GM21576 (cell line): ENCODE measurements around the gene SORCS2.

ENCODE experiments used
- ATAC-seq: cut with Tn5 transposase; IDR thresholded peaks from one replicate; pipeline ENCODE4 v1.9.1; 2021; ENCODE audit warnings: mild to moderate bottlenecking, moderate library complexity; ENCODE audit not compliant: unreplicated experiment

SORCS2 gene

GRCh38 chr4:7461230-7461629 lies 268.9 kb downstream of the SORCS2 start:
- no peak for ATAC-seq

DNA sequence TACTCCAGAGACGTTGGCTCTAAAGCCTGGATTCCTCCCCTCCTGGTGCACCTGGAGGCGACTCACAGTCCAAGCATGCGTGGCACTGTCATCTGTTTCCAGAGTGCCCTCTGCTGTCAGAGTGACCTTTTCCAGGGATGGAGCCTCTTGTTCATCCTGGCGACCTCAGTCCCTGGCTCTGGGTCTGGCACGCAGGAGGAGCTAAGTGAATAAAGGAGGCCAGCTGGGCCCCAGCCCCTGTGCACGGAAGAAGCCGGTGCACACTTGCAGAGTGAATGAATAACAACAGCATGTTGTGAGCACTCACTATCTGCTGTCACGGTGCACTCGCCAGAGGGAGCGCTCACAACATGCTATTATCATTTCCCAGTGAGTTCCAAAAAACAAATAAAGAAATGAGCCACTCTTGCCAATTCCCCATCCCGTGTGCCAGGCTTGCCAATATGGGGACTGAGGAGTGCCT lies 270.2 kb downstream of the SORCS2 start:
- ATAC-seq = no peak

DNA sequence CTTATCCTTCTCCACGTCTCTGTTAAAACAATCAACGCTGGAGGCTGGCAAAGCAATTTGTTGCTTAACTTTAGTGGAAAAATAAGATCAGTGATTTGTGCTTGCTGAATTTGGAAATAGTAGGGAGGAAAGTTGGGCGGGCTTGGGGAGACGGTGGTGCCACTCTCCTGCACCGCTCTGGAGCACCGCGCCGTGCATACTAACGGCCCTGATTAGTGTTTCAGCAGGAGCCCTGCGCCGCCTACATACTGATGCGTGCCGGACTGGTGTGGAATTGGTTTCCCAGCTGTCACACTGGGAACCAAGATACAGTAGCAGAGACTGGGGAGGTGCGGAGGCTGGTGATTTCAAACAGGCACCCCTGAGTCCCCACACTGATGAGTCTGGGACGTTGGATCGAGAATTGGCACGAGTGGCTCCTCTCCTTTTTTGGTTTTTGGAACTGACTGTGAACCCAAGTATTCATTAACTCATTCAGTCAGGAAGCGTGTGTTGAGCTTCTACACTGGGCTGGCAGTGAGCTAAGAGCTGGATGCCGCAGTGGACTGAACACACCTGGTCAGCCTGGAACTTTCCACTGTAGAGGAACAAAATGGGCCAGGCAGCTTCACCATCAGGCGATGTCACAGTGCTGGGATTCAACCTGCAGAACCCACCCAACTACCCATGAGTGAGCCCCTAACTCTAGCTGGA lies 271.4 kb downstream of the SORCS2 start:
- ATAC-seq = no peak

- ATAC-seq = no peak
Observed at GRCh38 chr4:7464259-7464655, 271.9 kb downstream of the SORCS2 start.

- ATAC-seq = no peak
Observed at GRCh38 chr4:7465017-7465416, 272.7 kb downstream of the SORCS2 start.

DNA sequence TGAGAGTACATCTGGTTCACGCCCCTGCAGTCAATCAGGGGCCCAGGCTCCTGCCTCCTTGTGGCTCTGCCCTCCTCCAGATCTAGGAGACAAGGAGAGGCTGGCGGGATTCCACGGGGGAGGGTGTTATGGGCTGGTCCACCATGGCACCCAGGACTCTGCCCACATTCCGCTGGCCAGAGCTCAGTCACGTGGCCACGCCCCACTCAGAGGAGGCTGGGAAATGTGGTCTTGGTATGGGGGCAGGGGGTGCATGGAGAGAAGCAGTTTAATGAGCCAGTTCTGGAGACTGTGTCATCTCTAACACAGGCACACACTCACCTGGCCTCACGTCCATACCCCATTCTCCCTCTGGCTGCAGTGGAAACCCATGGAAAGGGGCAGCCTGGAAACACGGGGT lies 273.9 kb downstream of the SORCS2 start:
- no peak for ATAC-seq

GRCh38 chr4:7466904-7467303 lies 274.6 kb downstream of the SORCS2 start:
- ATAC-seq = no peak

DNA sequence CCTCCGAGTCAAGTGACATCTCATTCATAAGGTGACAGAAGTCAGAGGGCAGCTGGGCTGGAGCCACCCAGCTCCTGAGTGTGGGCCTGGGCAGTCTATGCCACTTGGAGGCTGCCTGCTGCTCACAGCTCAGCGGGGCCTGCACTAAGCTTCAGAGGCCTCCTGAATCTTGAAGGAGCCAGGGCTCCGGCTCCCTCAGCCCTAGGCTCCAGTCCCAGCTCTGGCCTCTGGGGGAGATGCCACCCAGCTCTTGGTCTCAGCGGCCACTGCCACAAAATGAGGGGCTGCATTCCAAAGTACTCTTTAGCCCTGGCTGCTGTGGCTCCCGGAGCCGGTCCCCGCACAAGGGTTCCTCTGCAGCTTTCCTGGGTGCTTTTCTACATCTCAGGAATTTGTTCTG lies 275.1 kb downstream of the SORCS2 start:
- ATAC-seq = no peak

DNA sequence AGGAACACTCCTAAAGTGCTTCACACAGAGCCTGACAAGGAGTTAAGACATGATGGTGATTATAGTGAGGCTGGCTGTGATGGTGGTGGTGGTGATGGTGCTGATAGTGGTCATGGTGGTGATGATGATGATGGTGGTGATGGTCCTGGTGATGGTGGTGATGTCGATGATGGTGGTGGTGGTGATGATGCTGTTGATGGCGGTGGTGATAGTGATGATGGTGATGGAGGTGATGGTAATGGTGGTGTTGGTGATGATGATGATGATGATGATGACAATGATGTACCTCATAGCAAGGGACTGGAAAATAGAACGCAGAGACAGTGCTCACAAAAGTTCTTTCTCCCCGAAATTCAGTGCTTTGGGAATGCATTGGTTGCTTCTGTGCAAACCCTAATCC lies 276.7 kb downstream of the SORCS2 start:
- no peak for ATAC-seq

DNA sequence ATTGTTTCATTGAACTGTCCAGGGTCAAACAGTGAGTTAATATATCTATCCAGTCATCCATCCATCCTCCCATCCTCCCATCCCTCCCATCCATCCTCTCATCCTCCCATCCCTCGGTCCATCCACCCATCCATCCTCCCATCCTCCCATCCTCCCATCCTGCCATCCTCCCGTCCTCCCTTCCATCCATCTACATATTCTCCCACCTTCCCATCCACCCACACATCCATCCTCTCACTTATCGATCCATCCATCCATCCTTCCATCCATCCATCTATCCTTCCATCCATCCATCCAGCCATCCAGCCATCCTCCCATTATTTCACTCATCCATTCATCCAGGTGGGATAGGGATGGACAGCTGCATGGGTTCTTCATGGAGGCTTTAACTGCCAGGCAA lies 277.8 kb downstream of the SORCS2 start:
- ATAC-seq = no peak

DNA sequence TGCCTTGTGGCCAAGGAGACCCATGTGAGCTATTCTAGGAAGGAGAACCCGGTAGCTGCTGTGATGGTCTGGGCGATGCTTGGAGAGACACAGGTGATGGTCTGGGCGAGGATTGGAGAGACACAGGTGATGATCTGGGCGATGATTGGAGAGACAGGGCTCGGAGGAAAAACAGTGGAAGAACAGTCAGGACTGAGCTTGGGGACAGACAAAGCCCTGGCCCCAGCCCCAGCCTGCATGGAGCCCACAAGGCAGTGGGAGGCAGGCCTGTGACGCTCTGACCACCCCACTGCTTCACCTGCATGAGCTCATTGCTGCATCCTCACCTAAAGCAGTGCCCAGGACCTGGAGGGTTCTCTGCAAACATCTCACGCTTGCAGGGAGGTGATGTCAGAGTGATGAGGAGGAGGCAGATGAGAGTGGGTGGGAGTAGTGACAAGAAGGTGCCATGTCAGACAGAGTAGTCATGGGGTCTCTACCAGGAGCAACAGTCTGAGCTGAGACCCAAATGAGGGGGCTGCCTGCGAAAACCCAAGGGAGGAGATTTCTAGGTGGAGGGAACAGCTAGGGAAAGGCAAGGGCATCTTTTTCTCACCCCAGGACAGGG lies 278.3 kb downstream of the SORCS2 start:
- ATAC-seq = no peak

- no peak for ATAC-seq
Observed at GRCh38 chr4:7472442-7473013, 280.2 kb downstream of the SORCS2 start.

DNA sequence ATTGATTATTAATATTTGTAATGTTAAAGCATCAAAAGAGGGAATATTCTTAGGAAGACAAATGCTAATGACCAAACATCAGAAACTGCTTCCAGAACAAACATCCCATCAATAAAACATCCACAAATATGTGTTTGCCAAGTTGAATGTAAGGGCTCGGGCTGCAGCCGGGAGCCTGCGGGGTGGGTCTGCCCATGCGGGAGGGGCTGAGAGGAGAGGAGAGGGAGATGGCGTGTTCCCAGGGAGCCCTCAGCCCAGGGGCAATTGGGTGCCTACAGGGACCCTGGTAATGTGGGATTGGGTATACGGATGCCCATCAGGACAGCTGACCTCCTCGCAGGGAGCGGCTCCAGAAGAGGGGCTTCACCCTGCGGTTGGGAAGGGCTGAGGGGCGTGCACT lies 280.7 kb downstream of the SORCS2 start:
- no peak for ATAC-seq

- ATAC-seq = no peak
Observed at GRCh38 chr4:7474320-7474719, 282.0 kb downstream of the SORCS2 start.

DNA sequence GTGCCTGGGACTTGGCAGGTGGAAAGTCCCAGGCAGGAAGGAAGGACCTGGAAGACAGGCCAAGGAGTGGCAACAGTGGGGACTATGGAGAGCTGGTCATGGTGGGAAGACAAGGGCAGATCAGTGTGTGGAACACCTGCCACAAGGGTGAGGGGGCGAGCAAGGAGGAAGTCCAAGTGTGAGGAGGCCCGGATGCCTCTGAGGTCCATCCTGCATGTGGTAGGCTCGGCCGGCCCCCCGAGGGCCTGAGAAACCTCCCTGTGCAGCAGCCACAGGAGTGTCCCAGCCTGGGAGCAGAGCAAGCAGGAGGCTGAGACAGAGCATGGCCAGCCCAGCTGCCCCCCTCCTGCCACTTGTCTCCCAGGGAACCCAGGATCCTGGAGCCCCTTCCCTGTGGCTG lies 282.9 kb downstream of the SORCS2 start:
- ATAC-seq = no peak

DNA sequence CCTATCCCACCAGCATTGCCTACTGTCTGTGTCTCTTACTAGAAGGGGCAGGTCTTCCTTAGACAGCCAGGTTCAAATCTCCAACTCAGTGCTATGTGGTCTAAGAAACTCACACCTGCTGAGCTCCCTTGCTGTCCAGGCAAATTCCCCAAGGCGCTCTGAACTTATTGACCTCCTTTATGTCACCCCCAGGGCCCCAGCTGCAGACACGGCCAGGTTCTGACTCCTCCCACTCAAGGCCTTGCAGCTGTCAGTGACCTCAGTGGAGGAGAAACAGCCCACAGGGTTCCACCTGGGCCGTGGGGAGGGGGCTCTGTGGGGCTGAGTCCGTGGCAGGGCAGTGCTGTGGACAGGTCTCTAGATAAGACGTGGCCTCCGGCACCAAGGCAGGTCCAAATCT lies 284.5 kb downstream of the SORCS2 start:
- ATAC-seq = no peak

GRCh38 chr4:7477695-7478094 lies 285.4 kb downstream of the SORCS2 start:
- no peak for ATAC-seq

- ATAC-seq = no peak
Observed at GRCh38 chr4:7478665-7479064, 286.3 kb downstream of the SORCS2 start.

DNA sequence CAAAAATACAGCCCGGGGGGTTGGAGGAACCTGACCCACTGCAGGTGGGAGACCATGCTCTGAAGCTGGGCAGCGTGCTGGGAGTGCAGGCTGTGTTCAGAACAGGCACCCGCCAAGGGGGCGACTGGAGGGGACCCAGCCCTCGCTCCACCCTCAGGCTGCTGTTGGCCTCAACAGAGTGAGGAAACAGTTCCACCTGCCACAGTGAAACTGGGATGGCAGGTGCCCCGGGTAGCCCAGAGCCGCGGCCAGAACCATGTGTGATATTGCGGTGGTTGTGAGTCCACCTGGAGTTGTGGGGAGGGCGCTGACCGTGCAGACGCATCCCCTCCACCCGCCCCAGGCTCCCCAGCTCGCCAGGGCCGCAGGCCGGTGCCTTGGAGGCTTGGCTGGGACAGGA lies 288.1 kb downstream of the SORCS2 start:
- no peak for ATAC-seq

GRCh38 chr4:7481227-7481626 lies 288.9 kb downstream of the SORCS2 start:
- ATAC-seq = no peak

DNA sequence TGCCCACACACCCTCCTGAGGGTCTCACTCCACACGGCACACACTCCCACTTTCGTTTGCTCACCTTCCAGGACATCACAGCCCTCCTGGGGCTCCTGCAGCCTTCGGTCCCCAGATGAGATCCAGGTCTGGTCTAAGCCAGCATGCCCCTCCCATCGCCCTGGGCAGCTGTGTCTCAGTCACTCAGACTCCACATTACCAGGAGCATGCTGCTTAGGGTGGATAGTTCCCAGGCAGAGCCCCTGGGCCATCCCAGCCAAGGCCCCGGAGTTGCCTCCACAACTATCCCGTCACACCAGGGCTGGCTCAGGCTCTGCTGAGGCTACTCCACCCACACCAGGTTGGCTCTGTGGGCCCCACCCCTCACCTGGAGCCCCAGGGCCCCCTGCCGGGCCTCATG lies 292.8 kb downstream of the SORCS2 start:
- ATAC-seq = no peak

DNA sequence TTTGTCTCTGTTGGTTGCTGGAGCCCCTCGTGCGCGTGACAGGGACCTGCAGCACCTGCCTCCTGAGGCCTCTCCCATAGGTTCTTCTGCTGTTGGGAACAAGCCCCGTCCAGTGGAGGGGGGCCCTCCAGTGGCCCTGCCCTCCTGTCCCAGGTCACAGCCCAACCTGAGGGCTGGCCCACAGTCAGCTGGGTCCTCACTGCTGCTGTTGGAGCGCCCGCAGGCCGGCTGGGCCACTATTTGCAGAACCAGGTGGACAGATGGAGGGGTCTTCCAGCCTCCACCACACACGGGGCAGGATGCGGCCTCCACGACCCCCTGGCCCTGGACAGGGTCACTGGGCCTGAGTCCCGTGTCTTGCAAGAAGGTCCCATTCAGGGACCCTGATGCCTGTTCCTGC lies 293.8 kb downstream of the SORCS2 start:
- no peak for ATAC-seq

DNA sequence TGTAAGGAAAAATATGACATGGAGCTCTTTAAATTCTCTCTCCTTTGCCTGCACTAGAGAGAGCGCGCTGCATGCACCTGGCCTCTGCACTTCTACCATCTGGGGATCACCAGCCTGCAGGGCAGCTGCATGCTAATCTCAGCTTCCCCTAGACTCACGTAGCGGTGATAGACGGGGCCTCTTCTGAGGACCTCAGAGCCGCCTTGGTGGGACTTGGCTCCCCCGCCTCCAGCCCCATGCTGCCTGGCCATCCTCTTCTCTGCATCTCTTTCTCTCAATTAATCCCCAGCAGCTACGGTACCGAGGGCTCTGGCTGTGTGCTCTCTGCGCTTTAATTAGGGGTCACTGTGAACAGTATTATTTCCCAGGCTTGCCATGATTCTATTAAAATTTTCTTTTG lies 295.2 kb downstream of the SORCS2 start:
- ATAC-seq = no peak
